ENCODE measurements around the gene PELI1. TPM values are rescaled to one million over a fixed set of nuclear protein-coding genes. Genes with fewer than 3 reads are reported as not detected.
A peak's percentile ranks its signal among the peaks of the same experiment; 100 is the strongest.

Gene PELI1
- total and polyA plus RNA-seq, 10 donors = 14.5 to 70.1 (median 55.7) TPM

DNA sequence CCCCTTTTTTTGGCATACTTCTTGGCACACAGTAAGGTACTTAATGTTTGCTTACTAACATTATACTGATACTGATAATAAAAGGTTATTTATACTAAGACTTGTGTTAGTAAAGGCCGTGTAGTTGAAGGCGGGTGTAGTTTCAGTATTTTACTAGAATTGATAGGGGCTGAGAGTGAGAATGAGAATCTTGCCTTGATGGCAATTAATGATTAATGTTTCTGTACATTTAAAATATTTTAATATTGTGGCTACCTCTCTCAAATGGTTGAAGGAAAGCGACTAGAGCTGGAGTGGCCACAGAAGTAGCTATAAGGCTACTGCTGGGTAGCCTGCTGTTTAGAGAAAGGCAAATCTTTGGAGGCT lies 29.3 kb downstream of the PELI1 start:
- TF ChIP-seq POLR2AphosphoS5 (IDR thresholded peaks at IDR 0.05) = no peak
- no peak for TF ChIP-seq POLR2A (IDR thresholded peaks at IDR 0.05)
- TF ChIP-seq, protein P1, sequence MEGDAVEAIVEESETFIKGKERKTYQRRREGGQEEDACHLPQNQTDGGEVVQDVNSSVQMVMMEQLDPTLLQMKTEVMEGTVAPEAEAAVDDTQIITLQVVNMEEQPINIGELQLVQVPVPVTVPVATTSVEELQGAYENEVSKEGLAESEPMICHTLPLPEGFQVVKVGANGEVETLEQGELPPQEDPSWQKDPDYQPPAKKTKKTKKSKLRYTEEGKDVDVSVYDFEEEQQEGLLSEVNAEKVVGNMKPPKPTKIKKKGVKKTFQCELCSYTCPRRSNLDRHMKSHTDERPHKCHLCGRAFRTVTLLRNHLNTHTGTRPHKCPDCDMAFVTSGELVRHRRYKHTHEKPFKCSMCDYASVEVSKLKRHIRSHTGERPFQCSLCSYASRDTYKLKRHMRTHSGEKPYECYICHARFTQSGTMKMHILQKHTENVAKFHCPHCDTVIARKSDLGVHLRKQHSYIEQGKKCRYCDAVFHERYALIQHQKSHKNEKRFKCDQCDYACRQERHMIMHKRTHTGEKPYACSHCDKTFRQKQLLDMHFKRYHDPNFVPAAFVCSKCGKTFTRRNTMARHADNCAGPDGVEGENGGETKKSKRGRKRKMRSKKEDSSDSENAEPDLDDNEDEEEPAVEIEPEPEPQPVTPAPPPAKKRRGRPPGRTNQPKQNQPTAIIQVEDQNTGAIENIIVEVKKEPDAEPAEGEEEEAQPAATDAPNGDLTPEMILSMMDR (IDR thresholded peaks at IDR 0.05 in 8 of 11, conservative IDR thresholded peaks at IDR 0.05 in 3 of 11) = no peak
- no peak overlapping the region for H3K4me3 ChIP-seq
- intact Hi-C loops (cut with DNase I; ENCODE audit: low total_unique reads) = no loop called here
- WGBS, 5 donors = 57 to 95% (median 79%) methylated on average over 3 of the region's 3 CpGs
- peak overlapping the region in 7 of 8 donors; percentile 22 to 84 (median 74) for H3K27ac ChIP-seq
- no peaks in the 10 kb centered on the region for H3K27me3 ChIP-seq (replicated peaks in 1 of 7)
- H3K36me3 ChIP-seq = no peaks in the 10 kb centered on the region
- H3K9me3 ChIP-seq = no peaks in the 10 kb centered on the region
- DNase-seq = no peak
- peaks cover 22 to 95% (median 67%) of the 10 kb centered on the region in 6 donors for H3K4me1 ChIP-seq

- peaks cover 22 to 93% (median 64%) of the 10 kb centered on the region in 6 donors for H3K4me1 ChIP-seq
- WGBS, 5 donors = 53 to 68% (median 57%) methylated on average over 1 of the region's 1 CpG
- no peak for DNase-seq
- H3K27me3 ChIP-seq (replicated peaks in 1 of 7) = no peaks in the 10 kb centered on the region
- no peaks in the 10 kb centered on the region for H3K9me3 ChIP-seq
- no peaks in the 10 kb centered on the region for H3K36me3 ChIP-seq
- H3K27ac ChIP-seq = peak overlapping the region; percentile 17 to 84 (median 68)
- intact Hi-C loops (cut with DNase I; ENCODE audit: low total_unique reads) = no loop called here
- no peak overlapping the region for H3K4me3 ChIP-seq
- TF ChIP-seq, protein P1 (IDR thresholded peaks at IDR 0.05 in 8 of 11, conservative IDR thresholded peaks at IDR 0.05 in 3 of 11) = no peak
- no peak for TF ChIP-seq POLR2A (IDR thresholded peaks at IDR 0.05)
- no peak for TF ChIP-seq POLR2AphosphoS5 (IDR thresholded peaks at IDR 0.05)
Measured at GRCh38 chr2:64114063-64114911, 29.9 kb downstream of the PELI1 start.

GRCh38 chr2:64112016-64112415 lies 32.2 kb downstream of the PELI1 start:
- peaks cover 22 to 75% (median 50%) of the 10 kb centered on the region in 6 donors for H3K4me1 ChIP-seq
- WGBS, 5 donors = 83 to 90% (median 88%) methylated on average over 4 of the region's 4 CpGs
- TF ChIP-seq POLR2AphosphoS5 (IDR thresholded peaks at IDR 0.05) (no peak), POLR2A (IDR thresholded peaks at IDR 0.05) (no peak)
- TF ChIP-seq, protein P1 (IDR thresholded peaks at IDR 0.05 in 8 of 11, conservative IDR thresholded peaks at IDR 0.05 in 3 of 11) = no peak

DNA sequence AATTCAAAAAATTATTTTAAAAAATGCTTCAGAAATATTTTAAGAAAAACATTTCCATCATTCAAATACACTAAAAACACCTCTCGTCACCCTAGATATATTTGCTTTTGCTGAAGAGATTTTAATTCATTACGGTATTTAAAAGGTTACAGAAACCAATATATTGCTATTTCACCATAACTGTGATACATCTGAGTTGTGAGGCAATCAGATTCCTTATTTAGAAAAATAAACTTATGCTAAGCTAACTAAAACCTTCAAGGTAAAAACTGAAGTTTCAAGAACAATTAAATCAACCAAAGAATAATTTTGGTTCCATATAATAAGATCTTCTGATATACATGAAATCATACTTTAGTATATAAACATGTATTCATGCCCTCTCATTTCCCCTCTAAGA lies 32.8 kb downstream of the PELI1 start:
- 87 to 98% (median 91%) methylated on average over 2 of the region's 2 CpGs for WGBS, 5 donors
- TF ChIP-seq POLR2AphosphoS5 (IDR thresholded peaks at IDR 0.05) (no peak), POLR2A (IDR thresholded peaks at IDR 0.05) (no peak)
- TF ChIP-seq, protein P1 (IDR thresholded peaks at IDR 0.05 in 8 of 11, conservative IDR thresholded peaks at IDR 0.05 in 3 of 11) = no peak
- H3K4me1 ChIP-seq = peaks cover 20 to 71% (median 47%) of the 10 kb centered on the region in 6 donors
- intact Hi-C loops (cut with DNase I; ENCODE audit: low total_unique reads) = no loop called here
- no peak for DNase-seq
- peaks cover 0 to 19% (median 13%) of the 10 kb centered on the region in 6 donors for H3K36me3 ChIP-seq
- H3K27ac ChIP-seq = no peak overlapping the region
- H3K4me3 ChIP-seq = no peak overlapping the region
- H3K9me3 ChIP-seq = no peaks in the 10 kb centered on the region
- no peaks in the 10 kb centered on the region for H3K27me3 ChIP-seq (replicated peaks in 1 of 7)

More at GRCh38 chr2:64112016-64112415, 32.2 kb downstream of the PELI1 start:
- H3K27me3 ChIP-seq (replicated peaks in 1 of 7) = no peaks in the 10 kb centered on the region
- H3K4me3 ChIP-seq = no peak overlapping the region
- H3K36me3 ChIP-seq = peaks cover 0 to 13% (median 10%) of the 10 kb centered on the region in 6 donors
- no peaks in the 10 kb centered on the region for H3K9me3 ChIP-seq
- no peak for DNase-seq
- intact Hi-C loops (cut with DNase I; ENCODE audit: low total_unique reads) = no loop called here
- no peak overlapping the region for H3K27ac ChIP-seq

Data from spleen (tissue), 11 donors.